GM11168 (cell line): ENCODE data around the gene APBA2.
"Not testable (repeated sequence)": the region's sequence is repeated elsewhere in the genome, so short reads cannot be mapped to it uniquely, and the experiment has no call there.

Experiments used
- in situ Hi-C: fragments of 300-500 bp; cut with MboI; formaldehyde crosslinking; loops from one replicate; pipeline ENCODE4 v1.12.0; 2022; ENCODE audit warnings: low sequenced_read_pairs; ENCODE audit not compliant: unreplicated experiment

The APBA2 gene

GRCh38 chr15:29024662-29025061 is 138.9 kb downstream of the APBA2 start:
- in situ Hi-C loops, result no loop called here

GRCh38 chr15:29025411-29025810 is 139.6 kb downstream of the APBA2 start:
- in situ Hi-C loops, result not testable (repeated sequence)

- in situ Hi-C loops, result not testable (repeated sequence)
Measured at GRCh38 chr15:29028158-29028557, 142.4 kb downstream of the APBA2 start.

- in situ Hi-C loops, result no loop called here
Measured at GRCh38 chr15:29029651-29030195, 143.9 kb downstream of the APBA2 start.

- in situ Hi-C loops, result no loop called here
Measured at GRCh38 chr15:29031502-29032228, 145.9 kb downstream of the APBA2 start.

GRCh38 chr15:29032229-29032625 is 146.5 kb downstream of the APBA2 start:
- in situ Hi-C loops, result no loop called here

GRCh38 chr15:29032751-29033150 is 147.0 kb downstream of the APBA2 start:
- in situ Hi-C loops, result no loop called here

- in situ Hi-C loops, result no loop called here
Measured at GRCh38 chr15:29034151-29034550, 148.4 kb downstream of the APBA2 start.

GRCh38 chr15:29034593-29035335 is 149.0 kb downstream of the APBA2 start:
- in situ Hi-C loops, result no loop called here

- in situ Hi-C loops, result no loop called here
Measured at GRCh38 chr15:29035336-29036285, 149.8 kb downstream of the APBA2 start.

GRCh38 chr15:29037997-29038705 is 152.4 kb downstream of the APBA2 start:
- in situ Hi-C loops, result no loop called here

GRCh38 chr15:29039466-29040369 is 153.9 kb downstream of the APBA2 start:
- in situ Hi-C loops, result no loop called here

GRCh38 chr15:29040370-29040751 is 154.6 kb downstream of the APBA2 start:
- in situ Hi-C loops, result no loop called here

GRCh38 chr15:29043736-29044502 is 158.1 kb downstream of the APBA2 start:
- in situ Hi-C loops, result no loop called here

GRCh38 chr15:29044503-29044901 is 158.7 kb downstream of the APBA2 start:
- in situ Hi-C loops, result no loop called here

GRCh38 chr15:29045161-29045560 is 159.4 kb downstream of the APBA2 start:
- in situ Hi-C loops, result not testable (repeated sequence)

- in situ Hi-C loops, result no loop called here
Measured at GRCh38 chr15:29045717-29046116, 159.9 kb downstream of the APBA2 start.

- in situ Hi-C loops, result no loop called here
Measured at GRCh38 chr15:29046281-29046810, 160.6 kb downstream of the APBA2 start.
